MCF 10A (cell line): Measurements from ENCODE around the gene GOSR2. TPM values are rescaled to one million over a fixed set of nuclear protein-coding genes. Genes with fewer than 3 reads are reported as not detected.
"Not testable (repeated sequence)": the region's sequence is repeated elsewhere in the genome, so short reads cannot be mapped to it uniquely, and the experiment has no call there.

Experiments
- BruUV-seq: library from RNA; stranded (reverse); fragments of 400-500 nt; replicated peaks from 2 replicates; lab custom pipeline; 2021; lab: Mats Ljungman, UMichigan
- CTCF ChIA-PET: fragments of 300-600 bp; sonication (Branson Sonifier 250); formaldehyde crosslinking; extraction: SDS; loops from one replicate; lab custom pipeline; 2021; ENCODE audit warnings: antibody characterized with exemption, inconsistent platforms; lab: Yijun Ruan, JAX
- POLR2A ChIA-PET: fragments of 300-600, 350-650 bp; sonication (Branson Sonifier 250); formaldehyde crosslinking; extraction: SDS; loops from one replicate; lab custom pipeline; 2020; ENCODE audit warnings: antibody characterized with exemption, inconsistent platforms; lab: Yijun Ruan, JAX
- DNase-seq: peaks from one replicate; pipeline ENCODE4 v3.0.0-alpha.2; 2018; ENCODE audit not compliant: unreplicated experiment
- H3K27ac Mint-ChIP-seq: one replicate; pipeline ENCODE4 v1.8.0; 2022; ENCODE audit warnings: mild to moderate bottlenecking, low read depth, mixed read lengths; ENCODE audit not compliant: unreplicated experiment
- H3K27me3 Mint-ChIP-seq: one replicate; pipeline ENCODE4 v1.8.0; 2022; ENCODE audit warnings: mixed read lengths; ENCODE audit not compliant: insufficient read depth, unreplicated experiment
- H3K36me3 Mint-ChIP-seq: one replicate; pipeline ENCODE4 v1.8.0; 2022; ENCODE audit warnings: mild to moderate bottlenecking, moderate library complexity, mixed read lengths; ENCODE audit not compliant: insufficient read depth, unreplicated experiment
- H3K4me1 Mint-ChIP-seq: one replicate; pipeline ENCODE4 v1.8.0; 2022; ENCODE audit warnings: mixed read lengths; ENCODE audit not compliant: insufficient read depth, unreplicated experiment
- H3K4me3 Mint-ChIP-seq: one replicate; pipeline ENCODE4 v1.8.0; 2022; ENCODE audit warnings: mild to moderate bottlenecking, moderate library complexity, mixed read lengths; ENCODE audit not compliant: unreplicated experiment
- H3K9me3 Mint-ChIP-seq: one replicate; pipeline ENCODE4 v1.8.0; 2022; ENCODE audit warnings: mixed read lengths; ENCODE audit not compliant: unreplicated experiment
- intact Hi-C: fragments of 100-400 bp; cut with micrococcal nuclease; formaldehyde crosslinking; loops from 2 replicates; pipeline ENCODE4 v1.14.1; 2022
- total RNA-seq: library from RNA; stranded (reverse); gene quantifications from 2 replicates; pipeline ENCODE4 v1.2.3, GENCODE V29; 2022
- TF ChIP-seq, protein P1 (sequence below): fragments of 200-600 bp; IDR thresholded peaks from one replicate; pipeline ENCODE4 v1.8.0; 2022; ENCODE audit warnings: antibody characterized with exemption, mild to moderate bottlenecking; ENCODE audit not compliant: unreplicated experiment

Gene GOSR2
- total RNA-seq, 1 experiment from 2014 or later, result 78.3 TPM

- no TSS peak for BruUV-seq
- peaks cover 34% of the 10 kb centered on the region for H3K27me3 Mint-ChIP-seq
- intact Hi-C loops, result no loop called here
- no peaks in the 10 kb centered on the region for H3K9me3 Mint-ChIP-seq
- TF ChIP-seq, protein P1, sequence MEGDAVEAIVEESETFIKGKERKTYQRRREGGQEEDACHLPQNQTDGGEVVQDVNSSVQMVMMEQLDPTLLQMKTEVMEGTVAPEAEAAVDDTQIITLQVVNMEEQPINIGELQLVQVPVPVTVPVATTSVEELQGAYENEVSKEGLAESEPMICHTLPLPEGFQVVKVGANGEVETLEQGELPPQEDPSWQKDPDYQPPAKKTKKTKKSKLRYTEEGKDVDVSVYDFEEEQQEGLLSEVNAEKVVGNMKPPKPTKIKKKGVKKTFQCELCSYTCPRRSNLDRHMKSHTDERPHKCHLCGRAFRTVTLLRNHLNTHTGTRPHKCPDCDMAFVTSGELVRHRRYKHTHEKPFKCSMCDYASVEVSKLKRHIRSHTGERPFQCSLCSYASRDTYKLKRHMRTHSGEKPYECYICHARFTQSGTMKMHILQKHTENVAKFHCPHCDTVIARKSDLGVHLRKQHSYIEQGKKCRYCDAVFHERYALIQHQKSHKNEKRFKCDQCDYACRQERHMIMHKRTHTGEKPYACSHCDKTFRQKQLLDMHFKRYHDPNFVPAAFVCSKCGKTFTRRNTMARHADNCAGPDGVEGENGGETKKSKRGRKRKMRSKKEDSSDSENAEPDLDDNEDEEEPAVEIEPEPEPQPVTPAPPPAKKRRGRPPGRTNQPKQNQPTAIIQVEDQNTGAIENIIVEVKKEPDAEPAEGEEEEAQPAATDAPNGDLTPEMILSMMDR, result no peak
- peaks cover 5% of the 10 kb centered on the region for H3K36me3 Mint-ChIP-seq
- H3K27ac Mint-ChIP-seq, result no peak overlapping the region
- H3K4me1 Mint-ChIP-seq, result peaks cover 7% of the 10 kb centered on the region
- ChIA-PET CTCF (interaction anchor here (1.3 kb wide), 1 partner anchor 8 kb away, joined by 4 read pairs; no protein-coding TSS in a partner anchor), POLR2A (no interaction called here)
- no peak for DNase-seq
- no peak overlapping the region for H3K4me3 Mint-ChIP-seq
Measured at GRCh38 chr17:46950342-46950996, 27.5 kb downstream of the GOSR2 start.

- TF ChIP-seq, protein P1, result no peak
- H3K4me3 Mint-ChIP-seq, result no peak overlapping the region
- H3K27ac Mint-ChIP-seq, result no peak overlapping the region
- no TSS peak for BruUV-seq
- DNase-seq, result no peak
- H3K36me3 Mint-ChIP-seq, result peaks cover 5% of the 10 kb centered on the region
- H3K27me3 Mint-ChIP-seq, result peaks cover 40% of the 10 kb centered on the region
- ChIA-PET POLR2A (no interaction called here), CTCF (interaction anchor here (1.3 kb wide), 1 partner anchor 9 kb away, joined by 4 read pairs; no protein-coding TSS in a partner anchor)
- intact Hi-C loops, result no loop called here
- H3K9me3 Mint-ChIP-seq, result no peaks in the 10 kb centered on the region
- H3K4me1 Mint-ChIP-seq, result peaks cover 7% of the 10 kb centered on the region
Measured at GRCh38 chr17:46950997-46951621, 28.1 kb downstream of the GOSR2 start.

DNA sequence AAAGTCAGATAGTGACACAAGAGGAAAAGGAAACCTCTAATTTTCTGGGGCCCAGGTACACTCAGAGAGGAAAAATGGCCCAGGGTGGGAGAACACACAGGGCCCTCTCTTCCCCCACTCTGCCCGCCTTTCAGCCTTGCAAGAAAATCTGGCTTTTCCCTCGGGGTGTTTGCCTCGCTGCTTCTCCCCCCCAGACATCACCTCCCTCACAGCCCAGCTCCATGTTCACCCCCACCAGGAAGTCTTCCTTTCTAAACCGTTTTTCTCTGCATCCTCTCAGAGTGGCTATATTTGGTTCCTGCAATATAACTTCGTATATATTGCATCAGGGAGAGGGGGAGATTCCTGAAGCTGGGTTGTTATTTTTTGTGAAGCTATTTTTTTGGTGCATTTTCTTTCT lies 28.7 kb downstream of the GOSR2 start:
- H3K27ac Mint-ChIP-seq, result no peak overlapping the region
- TF ChIP-seq, protein P1, result no peak
- no TSS peak for BruUV-seq
- POLR2A ChIA-PET, result no interaction called here
- intact Hi-C loops, result no loop called here
- H3K36me3 Mint-ChIP-seq, result peaks cover 5% of the 10 kb centered on the region
- peaks cover 46% of the 10 kb centered on the region for H3K27me3 Mint-ChIP-seq
- DNase-seq, result no peak
- H3K4me3 Mint-ChIP-seq, result no peak overlapping the region
- H3K9me3 Mint-ChIP-seq, result no peaks in the 10 kb centered on the region
- H3K4me1 Mint-ChIP-seq, result peaks cover 7% of the 10 kb centered on the region
- CTCF ChIA-PET, result interaction anchor here (0.6 to 1.3 kb wide), 3 partner anchors 9 to 57 kb away, joined by 3 to 4 read pairs (median 3); no protein-coding TSS in a partner anchor

DNA sequence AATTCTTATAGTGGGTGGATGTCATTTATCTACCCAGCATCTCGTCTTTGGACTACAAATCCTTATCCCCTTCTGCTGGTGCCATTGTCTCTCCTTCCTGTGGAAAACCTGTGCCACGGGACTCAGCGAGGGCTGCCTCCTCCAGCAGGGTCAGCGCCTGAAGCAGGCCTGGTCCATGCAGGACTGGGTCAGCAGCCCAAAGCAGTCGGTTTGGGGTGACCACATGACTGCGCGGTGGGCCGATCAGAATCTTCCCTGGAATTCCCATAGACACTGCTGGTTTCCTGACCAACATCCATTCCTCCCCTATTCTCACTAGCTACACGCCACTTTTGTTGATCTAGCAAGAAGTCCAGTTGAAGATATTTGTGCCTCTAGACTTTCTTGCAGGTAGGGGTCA lies 29.2 kb downstream of the GOSR2 start:
- peaks cover under 1% of the 10 kb centered on the region for H3K36me3 Mint-ChIP-seq
- CTCF ChIA-PET, result interaction anchor here (0.6 to 1.3 kb wide), 3 partner anchors 8 to 57 kb away, joined by 3 to 4 read pairs (median 3); no protein-coding TSS in a partner anchor

DNA sequence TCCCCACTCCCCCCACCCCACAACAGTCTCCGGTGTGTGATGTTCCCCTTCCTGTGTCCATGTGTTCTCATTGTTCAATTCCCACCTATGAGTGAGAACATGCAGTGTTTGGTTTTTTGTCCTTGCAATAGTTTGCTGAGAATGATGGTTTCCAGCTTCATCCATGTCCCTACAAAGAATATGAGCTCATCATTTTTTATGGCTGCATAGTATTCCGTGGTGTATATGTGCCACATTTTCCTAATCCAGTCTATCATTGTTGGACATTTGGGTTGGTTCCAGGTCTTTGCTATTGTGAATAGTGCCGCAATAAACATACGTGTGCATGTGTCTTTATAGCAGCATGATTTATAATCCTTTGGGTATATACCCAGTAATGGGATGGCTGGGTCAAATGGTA lies 30.2 kb downstream of the GOSR2 start:
- BruUV-seq, DNase-seq, H3K4me1 Mint-ChIP-seq, intact Hi-C loops, H3K9me3 Mint-ChIP-seq, H3K36me3 Mint-ChIP-seq, H3K27ac Mint-ChIP-seq, CTCF ChIA-PET, H3K4me3 Mint-ChIP-seq: not testable (repeated sequence)
- H3K27me3 Mint-ChIP-seq, result peaks cover 61% of the 10 kb centered on the region
- POLR2A ChIA-PET, result interaction anchor here (1.1 kb wide), 1 partner anchor 9 kb away, joined by 3 read pairs; no protein-coding TSS in a partner anchor

More for the DNA sequence above, 29.2 kb downstream of the GOSR2 start:
- no peaks in the 10 kb centered on the region for H3K9me3 Mint-ChIP-seq
- TF ChIP-seq, protein P1, result no peak
- H3K4me3 Mint-ChIP-seq, result no peak overlapping the region
- H3K4me1 Mint-ChIP-seq, result peaks cover 7% of the 10 kb centered on the region
- POLR2A ChIA-PET, result interaction anchor here (1.1 kb wide), 1 partner anchor 8 kb away, joined by 3 read pairs; no protein-coding TSS in a partner anchor
- BruUV-seq, result no TSS peak
- H3K27me3 Mint-ChIP-seq, result peaks cover 50% of the 10 kb centered on the region
- DNase-seq, result no peak
- no peak overlapping the region for H3K27ac Mint-ChIP-seq
- intact Hi-C loops, result no loop called here
